ENCODE results near the gene MOSMO.

GRCh38 chr16:22089910-22090309 lies 82.0 kb downstream of the MOSMO start:
- TF ChIP-seq CTCF (IDR thresholded peaks at IDR 0.05) (no peak), EZH2phosphoT487 (IDR thresholded peaks at IDR 0.05; ENCODE audit: borderline replicate concordance, low read depth) (no peak), SMC3 (IDR thresholded peaks at IDR 0.05; ENCODE audit: low read depth, low read length) (no peak), TAF1 (IDR thresholded peaks at IDR 0.05; ENCODE audit: borderline replicate concordance, low read depth, low read length) (no peak), SIN3A (IDR thresholded peaks at IDR 0.05; ENCODE audit: borderline replicate concordance, low read depth, low read length) (no peak), GABPA (IDR thresholded peaks at IDR 0.05; ENCODE audit: low read depth) (no peak), TCF12 (IDR thresholded peaks at IDR 0.05) (no peak)
